HepG2 (cell line): ENCODE data around the gene BIRC6. TPM values are rescaled to one million over a fixed set of nuclear protein-coding genes. Genes with fewer than 3 reads are reported as not detected.

Experiments
- ARID3A ChIP-seq: IDR thresholded peaks from 2 replicates; pipeline ENCODE4 v1.6.1; 2012; ENCODE audit warnings: low read depth, low read length, improper control_type of control experiment
- CC2D1A ChIP-seq: sonication (generic); formaldehyde crosslinking; IDR thresholded peaks from 2 replicates; pipeline ENCODE4 v1.8.1; 2023; ENCODE audit warnings: mild to moderate bottlenecking, missing genetic modification reagents
- FIP1L1 ChIP-seq: fragments of 200-400 bp; formaldehyde crosslinking; IDR thresholded peaks from 2 replicates; pipeline ENCODE4 v1.6.1; 2018; ENCODE audit warnings: low read depth, mild to moderate bottlenecking, low read length, moderate library complexity, borderline replicate concordance; ENCODE audit not compliant: insufficient read depth
- HNF4G ChIP-seq, 2 experiments: sonication (generic) in 1 of 2; formaldehyde crosslinking in 1 of 2; IDR thresholded peaks; 2 replicates each; pipeline versions ENCODE4 v1.4.0 to v1.6.1; 2011 to 2020; ENCODE audit warnings: borderline replicate concordance in 2 of 2, low read depth in 2 of 2, mild to moderate bottlenecking in 2 of 2, low read length in 1 of 2, missing genetic modification reagents in 1 of 2, moderate library complexity in 1 of 2
- NCOR1 ChIP-seq: fragments of 200-600 bp; sonication (generic); IDR thresholded peaks from 2 replicates; pipeline ENCODE4 v1.7.0; 2017; ENCODE audit warnings: antibody characterized with exemption, low read length, borderline replicate concordance
- NFATC3 ChIP-seq: sonication (generic); formaldehyde crosslinking; IDR thresholded peaks from 2 replicates; pipeline ENCODE4 v1.5.1; 2020; ENCODE audit warnings: mild to moderate bottlenecking, missing genetic modification reagents
- NR2C2 ChIP-seq: sonication (generic); formaldehyde crosslinking; IDR thresholded peaks from 2 replicates; pipeline ENCODE4 v1.4.0; 2020; ENCODE audit warnings: missing genetic modification reagents, mild to moderate bottlenecking, moderate library complexity, borderline replicate concordance
- PRDM10 ChIP-seq: sonication (generic); formaldehyde crosslinking; IDR thresholded peaks from 2 replicates; pipeline ENCODE4 v1.4.0; 2020; ENCODE audit warnings: low read depth, missing genetic modification reagents
- SRSF9 ChIP-seq: fragments of 200-400 bp; formaldehyde crosslinking; IDR thresholded peaks from 2 replicates; pipeline ENCODE4 v1.6.1; 2018; ENCODE audit warnings: borderline replicate concordance, mild to moderate bottlenecking, low read depth, low read length; ENCODE audit not compliant: insufficient read depth, poor library complexity, severe bottlenecking
- UBTF ChIP-seq: sonication (generic); formaldehyde crosslinking; IDR thresholded peaks from 2 replicates; pipeline ENCODE4 v1.4.0; 2020; ENCODE audit warnings: mild to moderate bottlenecking, missing genetic modification reagents
- ZBTB1 ChIP-seq: sonication (generic); formaldehyde crosslinking; IDR thresholded peaks from 2 replicates; pipeline ENCODE4 v1.4.0; 2020; ENCODE audit warnings: missing genetic modification reagents, borderline replicate concordance
- ZBTB25 ChIP-seq: IDR thresholded peaks from 2 replicates; pipeline ENCODE4 v1.6.1; 2018; ENCODE audit warnings: missing genetic modification reagents
- ZBTB38 ChIP-seq: sonication (generic); formaldehyde crosslinking; IDR thresholded peaks from 2 replicates; pipeline ENCODE4 v1.5.1; 2020; ENCODE audit warnings: mild to moderate bottlenecking, missing genetic modification reagents
- ZNF260 ChIP-seq: sonication (generic); formaldehyde crosslinking; IDR thresholded peaks from 2 replicates; pipeline ENCODE4 v1.4.0; 2020; ENCODE audit warnings: missing genetic modification reagents, low read depth, mild to moderate bottlenecking, borderline replicate concordance
- ZNF678 ChIP-seq: sonication (generic); formaldehyde crosslinking; IDR thresholded peaks from 2 replicates; pipeline ENCODE4 v1.4.0; 2020; ENCODE audit warnings: mild to moderate bottlenecking, missing genetic modification reagents
- ZSCAN31 ChIP-seq: sonication (generic); formaldehyde crosslinking; IDR thresholded peaks from 2 replicates; pipeline ENCODE4 v1.5.0; 2020; ENCODE audit warnings: low read depth, mild to moderate bottlenecking, missing genetic modification reagents
- polyA plus RNA-seq, 8 experiments: library from polyadenylated mRNA; depleted of rRNA in 3 of 8; stranded (reverse) in 7 of 8; unstranded in 1 of 8; fragments of >200 nt; fragmentation: Illumina TruSeq in 4 of 8; extraction: Trizol in 4 of 8; gene quantifications; 2 replicates each; pipeline versions ENCODE4 v1.2.1 to v1.2.3, GENCODE V29; 2011 to 2016; ENCODE audit warnings: low read depth in 4 of 8, missing spikeins in 1 of 8, mixed read lengths in 1 of 8; ENCODE audit not compliant: insufficient read depth in 1 of 8
- total RNA-seq, 5 experiments: library from RNA; depleted of rRNA; stranded (reverse); fragments of >200 nt; fragmentation: Illumina TruSeq; extraction: Trizol; gene quantifications; 2 replicates each; pipeline ENCODE4 v1.2.3, GENCODE V29; 2016; ENCODE audit warnings: low read depth in 1 of 5
- TF ChIP-seq, protein P1 (sequence below): IDR thresholded peaks from 2 replicates; pipeline ENCODE4 v1.6.1; 2016; ENCODE audit warnings: missing genetic modification reagents, missing compliant biosample characterization

BIRC6 gene
- total and polyA plus RNA-seq, 2 of the 13 experiments (the other 11 are each of a cell fraction or from before 2014, with no cell fraction given): 65.6 to 120 TPM

- TF ChIP-seq ZBTB25 (CRISPR knock-in tag) (no peak; the same call in 1 of the 2 replicates), NCOR1 (no peak), FIP1L1 (no peak), ZNF260 (CRISPR knock-in tag) (no peak), HNF4G (IDR thresholded peaks at IDR 0.05; ENCODE audit: borderline replicate concordance, low read depth, low read length) (no peak; the same call in 1 of the 2 replicates), HNF4G (CRISPR knock-in tag; IDR thresholded peaks at IDR 0.05; ENCODE audit: borderline replicate concordance, low read depth) (no peak), PRDM10 (CRISPR knock-in tag) (no peak), SRSF9 (no peak), ARID3A (no peak), ZSCAN31 (CRISPR knock-in tag) (no peak; the same call in 1 of the 2 replicates), ZBTB1 (no peak), ZNF678 (CRISPR knock-in tag) (0 out of 2 replicates have a peak, but pooled peaks have one; percentile 66), UBTF (CRISPR knock-in tag) (peak; percentile 84; the same call in 1 of the 2 replicates), NR2C2 (peak; percentile 95), CC2D1A (no peak), NFATC3 (CRISPR knock-in tag) (no peak), ZBTB38 (no peak; the same call in 1 of the 2 replicates)
- TF ChIP-seq, protein P1, sequence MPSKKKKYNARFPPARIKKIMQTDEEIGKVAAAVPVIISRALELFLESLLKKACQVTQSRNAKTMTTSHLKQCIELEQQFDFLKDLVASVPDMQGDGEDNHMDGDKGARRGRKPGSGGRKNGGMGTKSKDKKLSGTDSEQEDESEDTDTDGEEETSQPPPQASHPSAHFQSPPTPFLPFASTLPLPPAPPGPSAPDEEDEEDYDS (CRISPR knock-in tag): no peak
These were observed 691 bp downstream of the BIRC6 start (continued) for GRCh38 chr2:32357318-32358110.
